ENCODE measurements around the gene NECAP2.

Gene NECAP2

GRCh38 chr1:16447641-16448040, 7.1 kb downstream of the NECAP2 start:
- Histone ChIP-seq H3K4me3 (replicated peaks; ENCODE audit: insufficient read depth, low read length) (no peak overlapping the region), H3K27me3 (ENCODE audit: insufficient read depth, poor library complexity, severe bottlenecking) (no peaks in the 10 kb centered on the region), H3K27ac (replicated peaks) (no peak overlapping the region)
- TF ChIP-seq, protein P1, sequence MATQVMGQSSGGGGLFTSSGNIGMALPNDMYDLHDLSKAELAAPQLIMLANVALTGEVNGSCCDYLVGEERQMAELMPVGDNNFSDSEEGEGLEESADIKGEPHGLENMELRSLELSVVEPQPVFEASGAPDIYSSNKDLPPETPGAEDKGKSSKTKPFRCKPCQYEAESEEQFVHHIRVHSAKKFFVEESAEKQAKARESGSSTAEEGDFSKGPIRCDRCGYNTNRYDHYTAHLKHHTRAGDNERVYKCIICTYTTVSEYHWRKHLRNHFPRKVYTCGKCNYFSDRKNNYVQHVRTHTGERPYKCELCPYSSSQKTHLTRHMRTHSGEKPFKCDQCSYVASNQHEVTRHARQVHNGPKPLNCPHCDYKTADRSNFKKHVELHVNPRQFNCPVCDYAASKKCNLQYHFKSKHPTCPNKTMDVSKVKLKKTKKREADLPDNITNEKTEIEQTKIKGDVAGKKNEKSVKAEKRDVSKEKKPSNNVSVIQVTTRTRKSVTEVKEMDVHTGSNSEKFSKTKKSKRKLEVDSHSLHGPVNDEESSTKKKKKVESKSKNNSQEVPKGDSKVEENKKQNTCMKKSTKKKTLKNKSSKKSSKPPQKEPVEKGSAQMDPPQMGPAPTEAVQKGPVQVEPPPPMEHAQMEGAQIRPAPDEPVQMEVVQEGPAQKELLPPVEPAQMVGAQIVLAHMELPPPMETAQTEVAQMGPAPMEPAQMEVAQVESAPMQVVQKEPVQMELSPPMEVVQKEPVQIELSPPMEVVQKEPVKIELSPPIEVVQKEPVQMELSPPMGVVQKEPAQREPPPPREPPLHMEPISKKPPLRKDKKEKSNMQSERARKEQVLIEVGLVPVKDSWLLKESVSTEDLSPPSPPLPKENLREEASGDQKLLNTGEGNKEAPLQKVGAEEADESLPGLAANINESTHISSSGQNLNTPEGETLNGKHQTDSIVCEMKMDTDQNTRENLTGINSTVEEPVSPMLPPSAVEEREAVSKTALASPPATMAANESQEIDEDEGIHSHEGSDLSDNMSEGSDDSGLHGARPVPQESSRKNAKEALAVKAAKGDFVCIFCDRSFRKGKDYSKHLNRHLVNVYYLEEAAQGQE (IDR thresholded peaks at IDR 0.05; ENCODE audit: insufficient replicate concordance, low read depth): no peak
- no peak for TF ChIP-seq POLR2AphosphoS5 (IDR thresholded peaks at IDR 0.05; ENCODE audit: low read depth)
- TF ChIP-seq GABPA (IDR thresholded peaks at IDR 0.05; ENCODE audit: low read depth): no peak
- TF ChIP-seq SPI1 (IDR thresholded peaks at IDR 0.05; ENCODE audit: borderline replicate concordance, low read depth): no peak
- TF ChIP-seq, protein P2, sequence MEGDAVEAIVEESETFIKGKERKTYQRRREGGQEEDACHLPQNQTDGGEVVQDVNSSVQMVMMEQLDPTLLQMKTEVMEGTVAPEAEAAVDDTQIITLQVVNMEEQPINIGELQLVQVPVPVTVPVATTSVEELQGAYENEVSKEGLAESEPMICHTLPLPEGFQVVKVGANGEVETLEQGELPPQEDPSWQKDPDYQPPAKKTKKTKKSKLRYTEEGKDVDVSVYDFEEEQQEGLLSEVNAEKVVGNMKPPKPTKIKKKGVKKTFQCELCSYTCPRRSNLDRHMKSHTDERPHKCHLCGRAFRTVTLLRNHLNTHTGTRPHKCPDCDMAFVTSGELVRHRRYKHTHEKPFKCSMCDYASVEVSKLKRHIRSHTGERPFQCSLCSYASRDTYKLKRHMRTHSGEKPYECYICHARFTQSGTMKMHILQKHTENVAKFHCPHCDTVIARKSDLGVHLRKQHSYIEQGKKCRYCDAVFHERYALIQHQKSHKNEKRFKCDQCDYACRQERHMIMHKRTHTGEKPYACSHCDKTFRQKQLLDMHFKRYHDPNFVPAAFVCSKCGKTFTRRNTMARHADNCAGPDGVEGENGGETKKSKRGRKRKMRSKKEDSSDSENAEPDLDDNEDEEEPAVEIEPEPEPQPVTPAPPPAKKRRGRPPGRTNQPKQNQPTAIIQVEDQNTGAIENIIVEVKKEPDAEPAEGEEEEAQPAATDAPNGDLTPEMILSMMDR (IDR thresholded peaks at IDR 0.05; ENCODE audit: insufficient read depth, low read length): no peak
- no peak for DNase-seq (ENCODE audit: low read depth in 1 of 2, low spot score in 1 of 2)

DNA sequence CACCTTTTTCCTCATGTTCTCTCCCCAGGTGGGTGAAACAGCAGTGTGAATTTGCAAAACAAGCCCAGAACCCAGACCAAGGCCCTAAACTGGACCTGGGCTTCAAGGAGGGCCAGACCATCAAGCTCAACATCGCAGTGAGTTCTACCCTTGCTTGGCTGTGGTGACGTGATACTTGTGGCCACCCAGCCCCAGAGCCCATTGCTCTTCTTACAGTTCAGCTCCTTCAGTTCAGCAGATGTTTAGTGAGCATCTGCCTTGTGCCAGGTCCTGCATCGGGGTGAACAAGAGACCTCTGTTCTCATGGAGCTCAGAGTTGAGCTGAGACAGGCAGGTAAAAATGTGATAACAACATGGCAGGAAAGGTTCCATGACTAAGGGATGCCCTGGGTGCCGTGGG, 8.5 kb downstream of the NECAP2 start:
- no peak for DNase-seq (ENCODE audit: low read depth in 1 of 2, low spot score in 1 of 2)
- no peak overlapping the region for H3K4me3 ChIP-seq (replicated peaks; ENCODE audit: insufficient read depth, low read length)
- no peak overlapping the region for H3K27ac ChIP-seq (replicated peaks)
- no peaks in the 10 kb centered on the region for H3K27me3 ChIP-seq (ENCODE audit: insufficient read depth, poor library complexity, severe bottlenecking)
- TF ChIP-seq GABPA (IDR thresholded peaks at IDR 0.05; ENCODE audit: low read depth) (no peak), SPI1 (IDR thresholded peaks at IDR 0.05; ENCODE audit: borderline replicate concordance, low read depth) (no peak)
- TF ChIP-seq, protein P2 (IDR thresholded peaks at IDR 0.05; ENCODE audit: insufficient read depth, low read length): no peak
- TF ChIP-seq, protein P1 (IDR thresholded peaks at IDR 0.05; ENCODE audit: insufficient replicate concordance, low read depth): no peak

- TF ChIP-seq POLR2AphosphoS5 (IDR thresholded peaks at IDR 0.05; ENCODE audit: low read depth) (no peak), SPI1 (IDR thresholded peaks at IDR 0.05; ENCODE audit: borderline replicate concordance, low read depth) (no peak), GABPA (IDR thresholded peaks at IDR 0.05; ENCODE audit: low read depth) (no peak)
- TF ChIP-seq, protein P1 (IDR thresholded peaks at IDR 0.05; ENCODE audit: insufficient replicate concordance, low read depth): no peak
- TF ChIP-seq, protein P2 (IDR thresholded peaks at IDR 0.05; ENCODE audit: insufficient read depth, low read length): no peak
- no peaks in the 10 kb centered on the region for H3K27me3 ChIP-seq (ENCODE audit: insufficient read depth, poor library complexity, severe bottlenecking)
- H3K27ac ChIP-seq (replicated peaks): no peak overlapping the region
Measured at GRCh38 chr1:16449666-16450065, 9.1 kb downstream of the NECAP2 start.

More at GRCh38 chr1:16449666-16450065, 9.1 kb downstream of the NECAP2 start:
- no peak for DNase-seq (ENCODE audit: low read depth in 1 of 2, low spot score in 1 of 2)
- no peak overlapping the region for H3K4me3 ChIP-seq (replicated peaks; ENCODE audit: insufficient read depth, low read length)
